MM.1S (cell line): ENCODE results near the gene GMPR.

Source experiments
- DNase-seq: peaks from one replicate; pipeline ENCODE4 v3.0.0-alpha.2; 2015
- H2AFZ ChIP-seq: fragments of 300-600 bp; sonication (generic); 2 replicates; pipeline ENCODE4 v1.6.0; 2016; ENCODE audit warnings: antibody characterized with exemption, low read length
- H3F3A ChIP-seq: fragments of 300-600 bp; sonication (generic); 2 replicates; pipeline ENCODE4 v1.6.1; 2016; ENCODE audit warnings: mild to moderate bottlenecking, antibody characterized with exemption, low read length, moderate library complexity, mixed read lengths; ENCODE audit not compliant: insufficient read depth
- H3K27ac ChIP-seq: fragments of 300-600 bp; sonication (generic); 2 replicates; pipeline ENCODE4 v1.5.1; 2016; ENCODE audit warnings: mild to moderate bottlenecking, low read length
- H3K27me3 ChIP-seq: fragments of 300-600 bp; sonication (generic); replicated peaks from 2 replicates; pipeline ENCODE4 v1.6.0; 2016; ENCODE audit warnings: low read length; ENCODE audit not compliant: insufficient read depth
- H3K36me3 ChIP-seq: fragments of 300-600 bp; sonication (generic); replicated peaks from 2 replicates; pipeline ENCODE4 v1.6.1; 2016; ENCODE audit warnings: mild to moderate bottlenecking, low read length, mixed read lengths; ENCODE audit not compliant: insufficient read depth
- H3K4me1 ChIP-seq: fragments of 300-600 bp; sonication (generic); 2 replicates; pipeline ENCODE4 v1.6.1; 2016; ENCODE audit warnings: low read length, mixed read lengths
- H3K4me2 ChIP-seq: fragments of 300-600 bp; sonication (generic); 2 replicates; pipeline ENCODE4 v1.6.0; 2016; ENCODE audit warnings: low read depth, low read length
- H3K4me3 ChIP-seq: fragments of 300-600 bp; sonication (generic); 2 replicates; pipeline ENCODE4 v1.5.1; 2016; ENCODE audit warnings: low read length, mixed read lengths
- H3K79me2 ChIP-seq: fragments of 300-600 bp; sonication (generic); 2 replicates; pipeline ENCODE4 v1.6.1; 2016; ENCODE audit warnings: mixed run types, low read length, mixed read lengths
- H3K9ac ChIP-seq: fragments of 300-600 bp; sonication (generic); 2 replicates; pipeline ENCODE4 v1.6.1; 2016; ENCODE audit warnings: low read length, mixed read lengths
- H3K9me2 ChIP-seq: fragments of 300-600 bp; sonication (generic); replicated peaks from 2 replicates; pipeline ENCODE4 v1.6.1; 2016; ENCODE audit warnings: mild to moderate bottlenecking, low read length, mixed read lengths; ENCODE audit not compliant: insufficient read depth
- H3K9me3 ChIP-seq: fragments of 300-600 bp; sonication (generic); replicated peaks from 2 replicates; pipeline ENCODE4 v1.6.1; 2016; ENCODE audit warnings: mild to moderate bottlenecking, low read length, mixed read lengths; ENCODE audit not compliant: insufficient read depth
- H4K20me1 ChIP-seq: fragments of 300-600 bp; sonication (generic); 2 replicates; pipeline ENCODE4 v1.6.1; 2016; ENCODE audit warnings: mild to moderate bottlenecking, low read length, moderate library complexity, mixed read lengths; ENCODE audit not compliant: insufficient read depth
- EZH2 ChIP-seq: fragments of 300-600 bp; sonication (generic); optimal IDR thresholded peaks from 2 replicates; pipeline ENCODE3; 2017; ENCODE audit warnings: low read depth, mild to moderate bottlenecking, antibody characterized with exemption, low read length, mixed read lengths
- EZH2phosphoT487 ChIP-seq: fragments of 300-600 bp; sonication (generic); IDR thresholded peaks from 2 replicates; pipeline ENCODE4 v1.6.1; 2018; ENCODE audit warnings: antibody characterized with exemption, low read length
- TF ChIP-seq, protein P1 (sequence below): fragments of 300-600 bp; sonication (generic); IDR thresholded peaks from 2 replicates; pipeline ENCODE4 v1.5.1; 2016; ENCODE audit warnings: antibody characterized with exemption, low read length, mixed read lengths

The GMPR gene

GRCh38 chr6:16205377-16206144 lies 32.8 kb upstream of the GMPR start:
- Histone ChIP-seq H3K4me1 (no peaks in the 10 kb centered on the region), H3K4me2 (no peak overlapping the region), H3K27ac (no peak overlapping the region), H2AFZ (no peak overlapping the region), H3K9ac (no peak overlapping the region), H3K36me3 (no peaks in the 10 kb centered on the region), H3K79me2 (no peaks in the 10 kb centered on the region), H3K4me3 (no peak overlapping the region), H3K9me2 (no peaks in the 10 kb centered on the region), H3K9me3 (no peaks in the 10 kb centered on the region), H4K20me1 (no peaks in the 10 kb centered on the region), H3F3A (no peaks in the 10 kb centered on the region), H3K27me3 (no peaks in the 10 kb centered on the region)
- no peak for DNase-seq
- TF ChIP-seq, protein P1, sequence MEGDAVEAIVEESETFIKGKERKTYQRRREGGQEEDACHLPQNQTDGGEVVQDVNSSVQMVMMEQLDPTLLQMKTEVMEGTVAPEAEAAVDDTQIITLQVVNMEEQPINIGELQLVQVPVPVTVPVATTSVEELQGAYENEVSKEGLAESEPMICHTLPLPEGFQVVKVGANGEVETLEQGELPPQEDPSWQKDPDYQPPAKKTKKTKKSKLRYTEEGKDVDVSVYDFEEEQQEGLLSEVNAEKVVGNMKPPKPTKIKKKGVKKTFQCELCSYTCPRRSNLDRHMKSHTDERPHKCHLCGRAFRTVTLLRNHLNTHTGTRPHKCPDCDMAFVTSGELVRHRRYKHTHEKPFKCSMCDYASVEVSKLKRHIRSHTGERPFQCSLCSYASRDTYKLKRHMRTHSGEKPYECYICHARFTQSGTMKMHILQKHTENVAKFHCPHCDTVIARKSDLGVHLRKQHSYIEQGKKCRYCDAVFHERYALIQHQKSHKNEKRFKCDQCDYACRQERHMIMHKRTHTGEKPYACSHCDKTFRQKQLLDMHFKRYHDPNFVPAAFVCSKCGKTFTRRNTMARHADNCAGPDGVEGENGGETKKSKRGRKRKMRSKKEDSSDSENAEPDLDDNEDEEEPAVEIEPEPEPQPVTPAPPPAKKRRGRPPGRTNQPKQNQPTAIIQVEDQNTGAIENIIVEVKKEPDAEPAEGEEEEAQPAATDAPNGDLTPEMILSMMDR = no peak
- TF ChIP-seq EZH2 (no peak), EZH2phosphoT487 (no peak)

DNA sequence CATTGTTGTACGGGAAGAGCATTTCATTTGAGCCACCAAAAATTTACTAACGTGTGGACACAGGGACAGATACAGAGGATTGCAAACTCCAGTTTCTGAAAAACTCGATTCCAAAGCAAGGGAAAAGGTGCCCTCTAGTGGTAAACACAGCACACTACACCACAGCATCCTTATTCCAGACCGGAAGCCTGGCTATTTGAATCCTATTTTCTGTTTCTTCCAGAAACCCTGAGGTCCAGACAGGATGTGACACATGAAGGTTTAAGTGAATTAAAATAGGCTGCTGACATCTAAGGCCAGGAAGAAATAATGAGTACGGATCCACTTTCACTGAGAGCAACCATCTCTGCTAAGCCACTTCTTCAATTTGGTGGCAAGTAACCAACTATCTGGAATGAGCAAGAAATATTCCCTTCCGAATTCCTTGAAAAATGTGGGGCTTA lies 31.8 kb upstream of the GMPR start:
- no peaks in the 10 kb centered on the region for H4K20me1 ChIP-seq
- no peaks in the 10 kb centered on the region for H3K9me2 ChIP-seq
- H3K4me2 ChIP-seq = no peak overlapping the region
- no peaks in the 10 kb centered on the region for H3K9me3 ChIP-seq
- no peak overlapping the region for H3K9ac ChIP-seq
- no peaks in the 10 kb centered on the region for H3K36me3 ChIP-seq
- H3K79me2 ChIP-seq = no peaks in the 10 kb centered on the region
- no peak for TF ChIP-seq EZH2phosphoT487
- TF ChIP-seq, protein P1 = peak; percentile 94
- DNase-seq = peak; percentile 54
- no peaks in the 10 kb centered on the region for H3K4me1 ChIP-seq
- no peak overlapping the region for H3K4me3 ChIP-seq
- H3K27me3 ChIP-seq = no peaks in the 10 kb centered on the region
- H3K27ac ChIP-seq = no peak overlapping the region
- H3F3A ChIP-seq = no peaks in the 10 kb centered on the region
- no peak overlapping the region for H2AFZ ChIP-seq

- Histone ChIP-seq H3K4me2 (no peak overlapping the region), H3K4me3 (no peak overlapping the region), H3K9ac (no peak overlapping the region), H2AFZ (no peak overlapping the region), H3K9me3 (no peaks in the 10 kb centered on the region), H3K79me2 (no peaks in the 10 kb centered on the region), H3K27ac (no peak overlapping the region), H4K20me1 (no peaks in the 10 kb centered on the region), H3K9me2 (no peaks in the 10 kb centered on the region), H3F3A (no peaks in the 10 kb centered on the region), H3K4me1 (no peaks in the 10 kb centered on the region), H3K27me3 (no peaks in the 10 kb centered on the region), H3K36me3 (no peaks in the 10 kb centered on the region)
- no peak for DNase-seq
- TF ChIP-seq EZH2phosphoT487 (no peak), EZH2 (no peak)
- TF ChIP-seq, protein P1 = no peak
Observed at GRCh38 chr6:16208989-16209388, 29.4 kb upstream of the GMPR start.
